Ovary (tissue), 9 donors: ENCODE results near the gene PSMB9. TPM values are rescaled to one million over a fixed set of nuclear protein-coding genes. Genes with fewer than 3 reads are reported as not detected.

Experiments
- DNase-seq, 5 donors: peaks; one replicate each; pipeline ENCODE4 v3.0.0-alpha.2; 2019 to 2020
- H3K27ac ChIP-seq, 2 donors: fragments of 200-600 bp; one replicate each; pipeline versions ENCODE4 v1.5.1 to v1.8.0; 2019 to 2022
- H3K27me3 ChIP-seq: fragments of 200-600 bp; one replicate; pipeline ENCODE4 v1.8.0; 2022
- H3K36me3 ChIP-seq: fragments of 200-600 bp; sonication (generic); one replicate; pipeline ENCODE4 v1.5.1; 2019
- H3K4me1 ChIP-seq: one replicate; pipeline ENCODE4 v1.8.1; 2013; ENCODE audit warnings: mild to moderate bottlenecking, moderate library complexity; ENCODE audit not compliant: insufficient read depth
- H3K4me3 ChIP-seq: fragments of 200-600 bp; sonication (generic); one replicate; pipeline ENCODE4 v1.5.1; 2017
- H3K9me3 ChIP-seq, 2 donors: fragments of 200-600 bp in 1 of 2; sonication (generic) in 1 of 2; one replicate each; pipeline versions ENCODE4 v1.5.1 to v1.8.1; 2013 to 2019; ENCODE audit warnings: mild to moderate bottlenecking in 1 of 2, moderate library complexity in 1 of 2
- EP300 ChIP-seq: sonication (generic); formaldehyde crosslinking; IDR thresholded peaks from one replicate; pipeline ENCODE4 v1.6.1; 2017; ENCODE audit warnings: antibody characterized with exemption
- POLR2A ChIP-seq: fragments of 450-650 bp; IDR thresholded peaks from one replicate; pipeline ENCODE4 v1.6.1; 2017; ENCODE audit warnings: antibody characterized with exemption, mild to moderate bottlenecking, moderate library complexity
- WGBS, 3 donors: extraction: QIAGEN DNeasy Blood & Tissue Kit in 1 of 3; methylation state at CpG; one replicate each; pipeline versions ENCODE4 v1.1.5 to v1.1.7; 2013 to 2017; 5-methylcytosine and 5-hydroxymethylcytosine counted together
- intact Hi-C, 4 donors: fragments of 100-400 bp; cut with DNase I; formaldehyde crosslinking; loops; one replicate each; pipeline versions ENCODE4 v1.11.0 to v1.15.1; 2022 to 2023
- polyA plus RNA-seq, 2 donors: library from polyadenylated mRNA; stranded (reverse); fragments of 200-250 nt in 1 of 2; fragments of 350-450 nt in 1 of 2; fragmentation: Illumina TruSeq in 1 of 2; extraction: RNeasy Lipid Tissue Mini Kit (QIAGEN cat#74804) in 1 of 2; gene quantifications; one replicate each; pipeline ENCODE4 v1.2.3, GENCODE V29; 2013 to 2014
- total RNA-seq, 7 donors: library from RNA; depleted of rRNA in 2 of 7; stranded (reverse); fragments of >200 nt in 2 of 7; fragmentation: NEBNext Ultra II Directional in 3 of 7; extraction: Animal tissue kit (Norgen Biotek cat#: 25700) in 3 of 7; gene quantifications; one replicate each; pipeline versions ENCODE4 v1.1.0 to v1.2.4, GENCODE V29; 2016 to 2023
- TF ChIP-seq, protein P1 (sequence below), 3 donors: fragments of 450-650 bp in 2 of 3; fragments of 200-600 bp in 1 of 3; IDR thresholded peaks; one replicate each; pipeline versions ENCODE4 v1.5.1 to v1.8.0; 2016 to 2022; ENCODE audit warnings: antibody characterized with exemption in 3 of 3, mild to moderate bottlenecking in 1 of 3
- donor health status: DM: no; HTN: no; CAD: no; lungs with moderate emphysema.
- donor health status: DM: no; HTN: no; CAD: no.
- donor health status: Bipolar disorder and iron deficiency.
- donor health status: DM: yes; HTN: yes; CAD: no.
- donor health status: DM: no; HTN: no; CAD: no.
- donor health status: DM: yes; HTN: yes; CAD: no.

The PSMB9 gene
- total and polyA plus RNA-seq, 9 donors: 9.5 to 30.7 (median 20.4) TPM

DNA sequence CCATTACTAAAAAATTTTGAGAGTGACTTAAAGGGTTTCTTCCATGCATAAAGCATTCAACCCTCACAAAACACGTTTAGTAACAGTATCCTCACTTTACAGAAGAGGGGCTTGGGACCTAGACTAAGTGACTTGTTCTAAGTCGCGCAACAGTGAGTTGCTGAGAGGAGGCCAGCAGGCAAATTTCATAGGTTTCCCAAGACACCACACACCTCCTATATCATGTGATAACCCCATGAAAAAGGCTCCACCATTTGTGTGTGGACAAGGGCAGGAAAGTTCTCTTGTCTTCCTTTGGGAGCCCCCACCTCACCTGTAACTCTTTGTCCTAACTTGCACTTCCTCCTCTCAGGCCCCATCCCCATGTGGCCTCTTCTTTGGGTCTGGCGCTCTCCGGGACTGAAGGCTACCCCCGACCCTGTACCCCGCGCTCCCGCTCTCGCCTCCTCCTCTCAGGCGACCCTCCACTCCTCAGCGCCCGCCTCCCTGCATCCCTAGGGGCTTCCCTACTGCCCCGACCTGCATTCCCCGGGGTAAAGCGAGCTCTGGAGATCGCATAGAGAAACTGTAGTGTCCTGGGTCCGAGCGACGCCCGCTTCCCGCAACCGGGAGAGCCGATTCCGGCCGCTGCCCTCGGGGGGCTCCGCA lies 10.5 kb upstream of the PSMB9 start:
- DNase-seq: peak in 2 of 5 donors; percentile 65 to 67
- Histone ChIP-seq H3K27me3 (no peaks in the 10 kb centered on the region), H3K4me3 (peak overlapping the region; percentile 73), H3K9me3 (no peaks in the 10 kb centered on the region), H3K36me3 (no peaks in the 10 kb centered on the region), H3K4me1 (peaks cover 5% of the 10 kb centered on the region), H3K27ac (peak overlapping the region; percentile 91 to 92)
- TF ChIP-seq EP300 (no peak), POLR2A (no peak)
- TF ChIP-seq, protein P1, sequence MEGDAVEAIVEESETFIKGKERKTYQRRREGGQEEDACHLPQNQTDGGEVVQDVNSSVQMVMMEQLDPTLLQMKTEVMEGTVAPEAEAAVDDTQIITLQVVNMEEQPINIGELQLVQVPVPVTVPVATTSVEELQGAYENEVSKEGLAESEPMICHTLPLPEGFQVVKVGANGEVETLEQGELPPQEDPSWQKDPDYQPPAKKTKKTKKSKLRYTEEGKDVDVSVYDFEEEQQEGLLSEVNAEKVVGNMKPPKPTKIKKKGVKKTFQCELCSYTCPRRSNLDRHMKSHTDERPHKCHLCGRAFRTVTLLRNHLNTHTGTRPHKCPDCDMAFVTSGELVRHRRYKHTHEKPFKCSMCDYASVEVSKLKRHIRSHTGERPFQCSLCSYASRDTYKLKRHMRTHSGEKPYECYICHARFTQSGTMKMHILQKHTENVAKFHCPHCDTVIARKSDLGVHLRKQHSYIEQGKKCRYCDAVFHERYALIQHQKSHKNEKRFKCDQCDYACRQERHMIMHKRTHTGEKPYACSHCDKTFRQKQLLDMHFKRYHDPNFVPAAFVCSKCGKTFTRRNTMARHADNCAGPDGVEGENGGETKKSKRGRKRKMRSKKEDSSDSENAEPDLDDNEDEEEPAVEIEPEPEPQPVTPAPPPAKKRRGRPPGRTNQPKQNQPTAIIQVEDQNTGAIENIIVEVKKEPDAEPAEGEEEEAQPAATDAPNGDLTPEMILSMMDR (IDR thresholded peaks at IDR 0.05): no peak
- intact Hi-C loops: no loop called here
- 6 to 7% (median 7%) methylated on average over 28 of the region's 28 CpGs for WGBS, 3 donors

DNA sequence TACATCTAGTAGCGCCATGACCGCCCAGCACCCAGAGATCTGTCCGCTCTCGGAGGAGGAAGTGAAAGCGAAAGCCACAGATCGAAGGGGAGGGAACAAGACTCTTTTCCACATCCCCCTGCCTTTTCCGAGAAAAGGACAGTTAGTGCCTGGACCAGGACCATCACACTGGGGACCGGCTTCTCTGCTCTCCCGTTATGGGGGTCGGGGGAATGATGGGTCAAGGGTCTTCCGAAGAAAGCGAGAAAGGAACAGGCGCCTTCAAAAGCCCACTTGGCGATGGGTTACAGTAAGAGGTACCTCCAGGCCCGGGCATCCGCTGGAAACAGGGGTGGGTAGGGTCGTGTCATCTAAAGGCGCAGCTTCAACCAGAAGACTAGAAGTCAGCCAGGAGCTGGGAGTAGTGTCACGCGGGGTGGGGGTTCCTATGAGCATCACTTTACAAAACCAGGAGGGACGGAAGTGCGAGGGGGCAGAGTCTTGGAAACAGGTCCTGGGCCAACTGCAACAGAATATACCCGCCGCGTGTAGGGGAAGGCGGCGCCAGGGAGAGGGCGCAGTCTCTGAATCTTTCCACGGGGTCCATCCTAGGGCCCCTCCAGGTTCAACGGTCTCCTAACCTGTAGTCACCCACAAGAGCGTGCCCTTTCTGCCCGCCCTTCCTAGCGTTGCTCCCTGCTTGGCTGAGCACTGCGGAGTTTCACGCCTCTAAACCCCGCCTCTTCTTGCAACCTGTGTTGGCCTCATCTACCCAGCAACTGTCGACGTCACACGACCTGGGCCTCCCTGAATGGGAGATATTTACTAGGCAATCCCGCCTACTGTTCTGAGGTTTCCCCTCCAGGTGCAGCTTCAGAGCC lies 9.8 kb upstream of the PSMB9 start, which contains the start of gene PSMB8:
Gene PSMB8 (minus strand): TSS at position 69 of the 860 bp plus-strand sequence. CDS start 51 bp downstream, at position 18.
- Histone ChIP-seq H3K27ac (peak within 1 kb of the TSS; percentile 91 to 92), H3K36me3 (no peaks in the 10 kb centered on the region), H3K27me3 (no peaks in the 10 kb centered on the region), H3K9me3 (no peaks in the 10 kb centered on the region), H3K4me3 (peak within 1 kb of the TSS; percentile 73), H3K4me1 (peaks cover 5% of the 10 kb centered on the region)
- TF ChIP-seq, protein P1 (IDR thresholded peaks at IDR 0.05): peak; percentile 19 to 39 (median 39)
- TF ChIP-seq EP300 (no peak), POLR2A (peak; percentile 91)
- 0 to 1% (median 0%) methylated on average over 40 of the region's 40 CpGs for WGBS, 3 donors
- DNase-seq: peak; percentile 94 to 98 (median 96)
- intact Hi-C loops: no loop called here

DNA sequence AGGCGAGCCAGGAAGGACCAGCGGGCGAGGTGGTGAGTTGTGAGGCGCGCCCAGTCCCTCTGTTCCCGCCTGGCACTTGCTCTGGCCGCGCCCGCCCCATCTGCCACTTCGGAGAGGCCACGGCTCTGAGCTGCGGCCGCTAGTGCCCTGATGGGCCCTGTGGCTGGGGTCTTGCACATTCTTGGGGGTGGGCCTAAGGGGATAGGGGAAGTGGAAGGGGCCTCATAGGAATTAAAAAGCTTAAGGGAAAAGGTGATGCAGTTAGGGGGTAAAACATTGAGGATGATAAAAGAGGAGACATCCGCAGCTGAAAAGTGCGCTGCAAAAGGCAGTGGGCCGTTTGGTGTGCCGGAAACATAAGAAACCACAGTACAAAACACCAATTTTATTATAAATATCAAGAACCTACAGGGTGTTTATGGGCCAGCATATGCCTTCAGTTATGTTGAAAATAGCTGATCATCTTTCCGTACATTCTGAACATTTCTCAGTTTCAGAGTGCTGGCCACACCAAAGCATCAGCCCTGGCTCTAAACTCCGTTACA lies 9.1 kb upstream of the PSMB9 start:
- no peak for DNase-seq
- Histone ChIP-seq H3K4me3 (peak overlapping the region; percentile 73), H3K9me3 (no peaks in the 10 kb centered on the region), H3K4me1 (peaks cover 5% of the 10 kb centered on the region), H3K27ac (peak overlapping the region; percentile 91 to 92), H3K36me3 (no peaks in the 10 kb centered on the region), H3K27me3 (no peaks in the 10 kb centered on the region)
- 34 to 36% (median 34%) methylated on average over 19 of the region's 19 CpGs for WGBS, 3 donors
- no peak for TF ChIP-seq EP300
- TF ChIP-seq, protein P1 (IDR thresholded peaks at IDR 0.05): no peak
- no peak for TF ChIP-seq POLR2A
- intact Hi-C loops: no loop called here

DNA sequence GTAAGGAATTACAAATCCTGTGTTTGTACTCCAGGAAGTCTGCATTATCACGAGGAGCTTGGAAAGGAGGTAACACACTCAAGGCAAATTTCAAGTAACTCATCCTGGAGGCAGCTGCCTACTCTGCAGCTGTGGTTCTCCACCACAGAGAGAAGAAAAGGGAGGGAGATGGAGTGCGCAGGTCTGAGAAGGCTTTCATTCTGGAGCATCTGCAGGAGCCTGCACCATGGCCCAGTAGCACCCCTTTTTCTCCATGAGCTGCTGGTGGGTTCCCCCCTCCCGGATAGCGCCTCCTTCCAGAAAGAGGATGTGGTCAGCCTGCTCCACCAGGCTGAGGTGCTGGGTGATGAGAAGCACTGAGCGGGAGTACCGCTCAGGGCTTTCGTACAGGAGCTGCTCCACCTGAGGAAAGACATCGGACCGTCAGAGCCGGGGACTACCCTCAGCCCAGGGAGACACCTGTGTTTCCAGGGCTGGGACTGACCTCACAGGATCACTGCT lies 8.6 kb upstream of the PSMB9 start:
- H3K27ac ChIP-seq: peak overlapping the region in 1 of 2 donors; percentile 92
- no peak for DNase-seq
- no peak overlapping the region for H3K4me3 ChIP-seq
- peaks cover 5% of the 10 kb centered on the region for H3K4me1 ChIP-seq
- WGBS, 3 donors: 78 to 84% (median 79%) methylated on average over 10 of the region's 10 CpGs
- H3K36me3 ChIP-seq: no peaks in the 10 kb centered on the region
- no peaks in the 10 kb centered on the region for H3K9me3 ChIP-seq
- TF ChIP-seq, protein P1 (IDR thresholded peaks at IDR 0.05): no peak
- TF ChIP-seq EP300 (no peak), POLR2A (no peak)
- intact Hi-C loops: no loop called here
- no peaks in the 10 kb centered on the region for H3K27me3 ChIP-seq
